HepG2 (cell line): ENCODE measurements around the gene HACL1. TPM values are rescaled to one million over a fixed set of nuclear protein-coding genes. Genes with fewer than 3 reads are reported as not detected.

Experiments used
- CBFB ChIP-seq: sonication (generic); formaldehyde crosslinking; IDR thresholded peaks from 2 replicates; pipeline ENCODE4 v1.4.0; 2020; ENCODE audit warnings: missing genetic modification reagents
- KDM1A ChIP-seq: IDR thresholded peaks from 2 replicates; pipeline ENCODE4 v1.6.1; 2016; ENCODE audit warnings: missing compliant biosample characterization
- RAD51 ChIP-seq: fragments of 450-650 bp; IDR thresholded peaks from 2 replicates; pipeline ENCODE4 v1.6.1; 2016; ENCODE audit warnings: borderline replicate concordance
- RBM22 ChIP-seq: fragments of 200-400 bp; formaldehyde crosslinking; optimal IDR thresholded peaks from 2 replicates; pipeline ENCODE3; 2017; ENCODE audit warnings: mild to moderate bottlenecking, low read length, moderate library complexity
- TCF7L2 ChIP-seq: IDR thresholded peaks from 2 replicates; pipeline ENCODE4 v1.6.1; 2011; ENCODE audit warnings: mild to moderate bottlenecking, low read depth, low read length, moderate library complexity
- THAP11 ChIP-seq: IDR thresholded peaks from 2 replicates; pipeline ENCODE4 v1.6.1; 2016; ENCODE audit warnings: missing biosample characterization, missing genetic modification reagents
- XRCC5 ChIP-seq: fragments of 200-400 bp; formaldehyde crosslinking; optimal IDR thresholded peaks from 2 replicates; pipeline ENCODE3; 2017; ENCODE audit warnings: mild to moderate bottlenecking, low read length
- ZNF556 ChIP-seq: sonication (generic); formaldehyde crosslinking; IDR thresholded peaks from 2 replicates; pipeline ENCODE4 v1.4.0; 2020; ENCODE audit warnings: mild to moderate bottlenecking, missing genetic modification reagents, borderline replicate concordance
- ZNF652 ChIP-seq: IDR thresholded peaks from 2 replicates; pipeline ENCODE4 v1.6.1; 2016; ENCODE audit warnings: low read depth, borderline replicate concordance
- polyA plus RNA-seq, 8 experiments: library from polyadenylated mRNA; depleted of rRNA in 3 of 8; stranded (reverse) in 7 of 8; unstranded in 1 of 8; fragments of >200 nt; fragmentation: Illumina TruSeq in 4 of 8; extraction: Trizol in 4 of 8; gene quantifications; 2 replicates each; pipeline versions ENCODE4 v1.2.1 to v1.2.3, GENCODE V29; 2011 to 2016; ENCODE audit warnings: low read depth in 4 of 8, missing spikeins in 1 of 8, mixed read lengths in 1 of 8; ENCODE audit not compliant: insufficient read depth in 1 of 8
- total RNA-seq, 5 experiments: library from RNA; depleted of rRNA; stranded (reverse); fragments of >200 nt; fragmentation: Illumina TruSeq; extraction: Trizol; gene quantifications; 2 replicates each; pipeline ENCODE4 v1.2.3, GENCODE V29; 2016; ENCODE audit warnings: low read depth in 1 of 5
- TF ChIP-seq, protein P1 (sequence below): sonication (generic); formaldehyde crosslinking; IDR thresholded peaks from 2 replicates; pipeline ENCODE4 v1.4.0; 2020; ENCODE audit warnings: missing genetic modification reagents
- TF ChIP-seq, protein P2 (sequence below): sonication (generic); formaldehyde crosslinking; IDR thresholded peaks from 2 replicates; pipeline ENCODE4 v1.9.0; 2021; ENCODE audit warnings: mild to moderate bottlenecking, missing genetic modification reagents
- TF ChIP-seq, protein P3 (sequence below): sonication (generic); formaldehyde crosslinking; IDR thresholded peaks from 2 replicates; pipeline ENCODE4 v1.9.0; 2021; ENCODE audit warnings: missing genetic modification reagents, borderline replicate concordance
- TF ChIP-seq, protein P4 (sequence below): sonication (generic); formaldehyde crosslinking; IDR thresholded peaks from 2 replicates; pipeline ENCODE4 v1.8.0; 2022; ENCODE audit warnings: mild to moderate bottlenecking, missing genetic modification reagents, borderline replicate concordance

Gene HACL1
- total and polyA plus RNA-seq, 2 of the 13 experiments (the other 11 are each of a cell fraction or from before 2014, with no cell fraction given), result 22.1 to 25.7 TPM

DNA sequence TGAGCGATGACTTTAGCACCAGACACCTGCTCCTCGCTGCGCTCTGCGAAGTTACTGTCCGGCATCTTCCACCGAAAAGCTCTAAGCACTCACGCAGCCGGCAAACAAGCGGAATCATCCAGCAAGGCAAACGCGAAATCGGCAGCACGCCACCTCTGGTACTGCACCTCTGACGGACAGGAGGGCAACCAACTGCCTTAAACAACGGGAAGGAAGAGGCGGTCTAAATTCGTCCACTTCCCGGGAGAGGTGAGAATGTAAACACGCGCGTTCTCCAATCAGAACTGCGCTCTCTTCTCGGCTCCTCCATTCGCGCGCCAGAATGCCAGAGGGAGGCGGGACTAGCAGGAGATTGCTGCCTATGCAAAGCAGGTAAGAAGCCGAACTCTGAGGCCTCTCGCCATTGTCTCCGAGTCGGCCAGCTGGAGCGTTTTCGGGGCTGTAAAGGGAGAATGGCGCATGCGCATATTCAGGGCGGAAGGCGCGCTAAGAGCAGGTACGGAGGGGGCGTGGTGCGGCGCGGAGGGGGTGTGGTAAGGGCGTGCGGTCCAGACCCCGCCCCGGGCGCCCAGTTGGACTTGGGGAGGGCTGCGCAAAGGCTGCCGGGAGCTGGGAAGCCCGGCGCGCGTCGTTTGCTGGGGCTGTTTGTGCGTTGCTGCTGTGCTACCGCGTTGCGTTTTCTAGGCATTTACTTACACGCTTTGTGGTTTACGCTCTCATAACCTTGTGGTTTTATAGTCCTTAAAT is at the start of gene HACL1, which contains the start of gene BTD (continued):
- TF ChIP-seq ZNF652 (CRISPR knock-in tag) (peak; percentile 6; the same call in 1 of the 2 replicates), KDM1A (CRISPR knock-in tag) (no peak), TCF7L2 (no peak), RAD51 (no peak), ZNF556 (peak; percentile 58; the same call in 1 of the 2 replicates), CBFB (CRISPR knock-in tag) (peak; percentile 14; the same call in 1 of the 2 replicates), THAP11 (CRISPR knock-in tag) (peak; percentile 89), XRCC5 (peak; percentile 58), RBM22 (no peak)
- TF ChIP-seq, protein P1, sequence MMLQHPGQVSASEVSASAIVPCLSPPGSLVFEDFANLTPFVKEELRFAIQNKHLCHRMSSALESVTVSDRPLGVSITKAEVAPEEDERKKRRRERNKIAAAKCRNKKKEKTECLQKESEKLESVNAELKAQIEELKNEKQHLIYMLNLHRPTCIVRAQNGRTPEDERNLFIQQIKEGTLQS (CRISPR knock-in tag), result 0 out of 2 replicates have a peak, but pooled peaks have one; percentile 31
- TF ChIP-seq, protein P2, sequence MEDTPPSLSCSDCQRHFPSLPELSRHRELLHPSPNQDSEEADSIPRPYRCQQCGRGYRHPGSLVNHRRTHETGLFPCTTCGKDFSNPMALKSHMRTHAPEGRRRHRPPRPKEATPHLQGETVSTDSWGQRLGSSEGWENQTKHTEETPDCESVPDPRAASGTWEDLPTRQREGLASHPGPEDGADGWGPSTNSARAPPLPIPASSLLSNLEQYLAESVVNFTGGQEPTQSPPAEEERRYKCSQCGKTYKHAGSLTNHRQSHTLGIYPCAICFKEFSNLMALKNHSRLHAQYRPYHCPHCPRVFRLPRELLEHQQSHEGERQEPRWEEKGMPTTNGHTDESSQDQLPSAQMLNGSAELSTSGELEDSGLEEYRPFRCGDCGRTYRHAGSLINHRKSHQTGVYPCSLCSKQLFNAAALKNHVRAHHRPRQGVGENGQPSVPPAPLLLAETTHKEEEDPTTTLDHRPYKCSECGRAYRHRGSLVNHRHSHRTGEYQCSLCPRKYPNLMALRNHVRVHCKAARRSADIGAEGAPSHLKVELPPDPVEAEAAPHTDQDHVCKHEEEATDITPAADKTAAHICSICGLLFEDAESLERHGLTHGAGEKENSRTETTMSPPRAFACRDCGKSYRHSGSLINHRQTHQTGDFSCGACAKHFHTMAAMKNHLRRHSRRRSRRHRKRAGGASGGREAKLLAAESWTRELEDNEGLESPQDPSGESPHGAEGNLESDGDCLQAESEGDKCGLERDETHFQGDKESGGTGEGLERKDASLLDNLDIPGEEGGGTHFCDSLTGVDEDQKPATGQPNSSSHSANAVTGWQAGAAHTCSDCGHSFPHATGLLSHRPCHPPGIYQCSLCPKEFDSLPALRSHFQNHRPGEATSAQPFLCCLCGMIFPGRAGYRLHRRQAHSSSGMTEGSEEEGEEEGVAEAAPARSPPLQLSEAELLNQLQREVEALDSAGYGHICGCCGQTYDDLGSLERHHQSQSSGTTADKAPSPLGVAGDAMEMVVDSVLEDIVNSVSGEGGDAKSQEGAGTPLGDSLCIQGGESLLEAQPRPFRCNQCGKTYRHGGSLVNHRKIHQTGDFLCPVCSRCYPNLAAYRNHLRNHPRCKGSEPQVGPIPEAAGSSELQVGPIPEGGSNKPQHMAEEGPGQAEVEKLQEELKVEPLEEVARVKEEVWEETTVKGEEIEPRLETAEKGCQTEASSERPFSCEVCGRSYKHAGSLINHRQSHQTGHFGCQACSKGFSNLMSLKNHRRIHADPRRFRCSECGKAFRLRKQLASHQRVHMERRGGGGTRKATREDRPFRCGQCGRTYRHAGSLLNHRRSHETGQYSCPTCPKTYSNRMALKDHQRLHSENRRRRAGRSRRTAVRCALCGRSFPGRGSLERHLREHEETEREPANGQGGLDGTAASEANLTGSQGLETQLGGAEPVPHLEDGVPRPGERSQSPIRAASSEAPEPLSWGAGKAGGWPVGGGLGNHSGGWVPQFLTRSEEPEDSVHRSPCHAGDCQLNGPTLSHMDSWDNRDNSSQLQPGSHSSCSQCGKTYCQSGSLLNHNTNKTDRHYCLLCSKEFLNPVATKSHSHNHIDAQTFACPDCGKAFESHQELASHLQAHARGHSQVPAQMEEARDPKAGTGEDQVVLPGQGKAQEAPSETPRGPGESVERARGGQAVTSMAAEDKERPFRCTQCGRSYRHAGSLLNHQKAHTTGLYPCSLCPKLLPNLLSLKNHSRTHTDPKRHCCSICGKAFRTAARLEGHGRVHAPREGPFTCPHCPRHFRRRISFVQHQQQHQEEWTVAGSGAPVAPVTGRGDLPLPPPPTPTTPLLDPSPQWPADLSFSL, result no peak
- TF ChIP-seq, protein P3, sequence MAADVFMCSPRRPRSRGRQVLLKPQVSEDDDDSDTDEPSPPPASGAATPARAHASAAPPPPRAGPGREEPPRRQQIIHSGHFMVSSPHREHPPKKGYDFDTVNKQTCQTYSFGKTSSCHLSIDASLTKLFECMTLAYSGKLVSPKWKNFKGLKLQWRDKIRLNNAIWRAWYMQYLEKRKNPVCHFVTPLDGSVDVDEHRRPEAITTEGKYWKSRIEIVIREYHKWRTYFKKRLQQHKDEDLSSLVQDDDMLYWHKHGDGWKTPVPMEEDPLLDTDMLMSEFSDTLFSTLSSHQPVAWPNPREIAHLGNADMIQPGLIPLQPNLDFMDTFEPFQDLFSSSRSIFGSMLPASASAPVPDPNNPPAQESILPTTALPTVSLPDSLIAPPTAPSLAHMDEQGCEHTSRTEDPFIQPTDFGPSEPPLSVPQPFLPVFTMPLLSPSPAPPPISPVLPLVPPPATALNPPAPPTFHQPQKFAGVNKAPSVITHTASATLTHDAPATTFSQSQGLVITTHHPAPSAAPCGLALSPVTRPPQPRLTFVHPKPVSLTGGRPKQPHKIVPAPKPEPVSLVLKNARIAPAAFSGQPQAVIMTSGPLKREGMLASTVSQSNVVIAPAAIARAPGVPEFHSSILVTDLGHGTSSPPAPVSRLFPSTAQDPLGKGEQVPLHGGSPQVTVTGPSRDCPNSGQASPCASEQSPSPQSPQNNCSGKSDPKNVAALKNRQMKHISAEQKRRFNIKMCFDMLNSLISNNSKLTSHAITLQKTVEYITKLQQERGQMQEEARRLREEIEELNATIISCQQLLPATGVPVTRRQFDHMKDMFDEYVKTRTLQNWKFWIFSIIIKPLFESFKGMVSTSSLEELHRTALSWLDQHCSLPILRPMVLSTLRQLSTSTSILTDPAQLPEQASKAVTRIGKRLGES (CRISPR knock-in tag), result no peak
- TF ChIP-seq, protein P4, sequence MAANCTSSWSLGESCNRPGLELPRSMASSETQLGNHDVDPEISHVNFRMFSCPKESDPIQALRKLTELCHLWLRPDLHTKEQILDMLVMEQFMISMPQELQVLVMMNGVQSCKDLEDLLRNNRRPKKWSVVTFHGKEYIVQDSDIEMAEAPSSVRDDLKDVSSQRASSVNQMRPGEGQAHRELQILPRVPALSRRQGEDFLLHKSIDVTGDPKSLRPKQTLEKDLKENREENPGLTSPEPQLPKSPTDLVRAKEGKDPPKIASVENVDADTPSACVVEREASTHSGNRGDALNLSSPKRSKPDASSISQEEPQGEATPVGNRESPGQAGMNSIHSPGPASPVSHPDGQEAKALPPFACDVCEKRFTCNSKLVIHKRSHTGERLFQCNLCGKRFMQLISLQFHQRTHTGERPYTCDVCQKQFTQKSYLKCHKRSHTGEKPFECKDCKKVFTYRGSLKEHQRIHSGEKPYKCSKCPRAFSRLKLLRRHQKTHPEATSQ (CRISPR knock-in tag), result peak; percentile 99; the same call in 1 of the 2 replicates
